Kidney capillary endothelial cell (primary cell): ENCODE results near the gene KLHL29.
A peak's percentile ranks its signal among the peaks of the same experiment; 100 is the strongest.

Source experiments
- DNase-seq: peaks from one replicate; pipeline ENCODE4 v3.0.0-alpha.2; 2018; ENCODE audit warnings: low spot score

Gene KLHL29

GRCh38 chr2:23399674-23400261, 14.8 kb downstream of the KLHL29 start:
- DNase-seq = no peak

- no peak for DNase-seq
Measured at GRCh38 chr2:23400703-23401102, 15.7 kb downstream of the KLHL29 start.

- no peak for DNase-seq
Measured at GRCh38 chr2:23401427-23402204, 16.6 kb downstream of the KLHL29 start.

- DNase-seq = no peak
Measured at GRCh38 chr2:23402205-23402740, 17.3 kb downstream of the KLHL29 start.

GRCh38 chr2:23404426-23404825, 19.4 kb downstream of the KLHL29 start:
- peak; percentile 50 for DNase-seq

GRCh38 chr2:23409248-23409647, 24.3 kb downstream of the KLHL29 start:
- no peak for DNase-seq

GRCh38 chr2:23410596-23410995, 25.6 kb downstream of the KLHL29 start:
- no peak for DNase-seq

- no peak for DNase-seq
Measured at GRCh38 chr2:23411752-23412431, 26.9 kb downstream of the KLHL29 start.

- DNase-seq = no peak
Measured at GRCh38 chr2:23412556-23413155, 27.7 kb downstream of the KLHL29 start.

GRCh38 chr2:23413641-23414040, 28.7 kb downstream of the KLHL29 start:
- DNase-seq = no peak

- DNase-seq = no peak
Measured at GRCh38 chr2:23414106-23414505, 29.1 kb downstream of the KLHL29 start.

GRCh38 chr2:23414871-23415270, 29.9 kb downstream of the KLHL29 start:
- no peak for DNase-seq

- no peak for DNase-seq
Measured at GRCh38 chr2:23417310-23417709, 32.3 kb downstream of the KLHL29 start.

GRCh38 chr2:23418056-23418455, 33.1 kb downstream of the KLHL29 start:
- DNase-seq = no peak

GRCh38 chr2:23418461-23418911, 33.5 kb downstream of the KLHL29 start:
- DNase-seq = no peak

GRCh38 chr2:23419171-23420090, 34.5 kb downstream of the KLHL29 start:
- DNase-seq = no peak

- no peak for DNase-seq
Measured at GRCh38 chr2:23420091-23420839, 35.3 kb downstream of the KLHL29 start.

GRCh38 chr2:23420840-23421476, 36.0 kb downstream of the KLHL29 start:
- DNase-seq = no peak

- no peak for DNase-seq
Measured at GRCh38 chr2:23422089-23423061, 37.4 kb downstream of the KLHL29 start.
